GM04504 (cell line): Measurements from ENCODE around the gene FAM25A.
"Not testable (repeated sequence)": the region's sequence is repeated elsewhere in the genome, so short reads cannot be mapped to it uniquely, and the experiment has no call there.

Source experiments
- DNase-seq: peaks from one replicate; pipeline ENCODE4 v3.0.0-alpha.2; 2012; ENCODE audit warnings: low read depth

Gene FAM25A

GRCh38 chr10:87020056-87020455 is at the start of gene FAM25A:
FAM25A (plus strand) TSS chr10:87020294; CDS start chr10:87020325, 31 bp downstream.
- DNase-seq = not testable (repeated sequence)

DNA sequence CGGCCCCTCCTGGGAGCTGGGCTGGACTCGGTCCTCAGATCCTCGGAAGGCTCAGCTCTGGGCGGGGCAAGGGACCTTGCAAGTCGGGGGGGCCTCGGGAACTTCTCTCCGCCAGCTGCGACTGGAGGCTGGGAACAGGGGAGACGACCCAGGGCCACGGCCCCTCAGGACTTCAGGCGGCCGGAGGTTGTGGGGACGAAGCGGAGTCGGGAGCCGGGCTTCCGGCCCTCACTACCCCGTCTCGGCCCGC is 49.2 kb upstream of the FAM25A start:
- no peak for DNase-seq

DNA sequence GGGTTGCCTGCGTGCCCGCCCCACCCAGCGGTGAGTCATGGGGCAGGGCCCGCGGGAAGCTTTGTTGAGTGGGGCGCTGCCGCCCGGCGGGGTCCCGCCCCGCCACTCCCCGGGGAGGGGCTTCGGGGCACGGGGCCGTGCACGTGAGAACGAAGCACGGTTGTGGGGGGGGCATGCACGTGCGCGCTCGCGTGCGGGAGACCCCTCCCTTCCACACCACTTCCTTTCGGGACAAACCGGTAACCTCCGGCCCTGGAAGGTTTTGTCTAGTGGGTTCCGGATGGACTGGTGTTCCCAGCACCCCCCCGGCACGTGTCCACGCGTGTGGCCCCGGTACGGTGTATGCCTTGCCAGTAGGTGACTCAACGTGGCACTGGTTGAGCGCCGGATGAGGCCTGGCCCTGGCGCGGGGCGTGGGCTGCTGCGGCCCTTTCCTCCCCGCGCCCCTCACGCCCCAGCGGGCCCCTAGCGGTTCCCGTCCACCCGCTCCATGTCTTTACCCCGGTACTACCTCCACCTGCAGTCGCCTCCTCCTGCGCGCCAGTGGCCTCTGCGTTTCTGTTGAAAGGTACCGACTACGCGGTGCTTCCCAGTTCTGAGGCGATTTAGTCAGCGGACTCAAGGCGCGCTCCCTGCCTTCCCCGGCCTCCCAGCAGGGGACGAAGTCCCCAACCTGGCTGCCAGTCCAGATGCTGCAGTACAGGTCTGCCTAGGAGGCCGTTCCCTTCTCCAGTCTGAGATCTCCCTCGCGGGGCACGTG is 48.7 kb upstream of the FAM25A start:
- DNase-seq = peak; percentile 85

- DNase-seq = no peak
Measured at GRCh38 chr10:86972613-86973380, 47.3 kb upstream of the FAM25A start.

- no peak for DNase-seq
Measured at GRCh38 chr10:86974484-86974883, 45.6 kb upstream of the FAM25A start.

DNA sequence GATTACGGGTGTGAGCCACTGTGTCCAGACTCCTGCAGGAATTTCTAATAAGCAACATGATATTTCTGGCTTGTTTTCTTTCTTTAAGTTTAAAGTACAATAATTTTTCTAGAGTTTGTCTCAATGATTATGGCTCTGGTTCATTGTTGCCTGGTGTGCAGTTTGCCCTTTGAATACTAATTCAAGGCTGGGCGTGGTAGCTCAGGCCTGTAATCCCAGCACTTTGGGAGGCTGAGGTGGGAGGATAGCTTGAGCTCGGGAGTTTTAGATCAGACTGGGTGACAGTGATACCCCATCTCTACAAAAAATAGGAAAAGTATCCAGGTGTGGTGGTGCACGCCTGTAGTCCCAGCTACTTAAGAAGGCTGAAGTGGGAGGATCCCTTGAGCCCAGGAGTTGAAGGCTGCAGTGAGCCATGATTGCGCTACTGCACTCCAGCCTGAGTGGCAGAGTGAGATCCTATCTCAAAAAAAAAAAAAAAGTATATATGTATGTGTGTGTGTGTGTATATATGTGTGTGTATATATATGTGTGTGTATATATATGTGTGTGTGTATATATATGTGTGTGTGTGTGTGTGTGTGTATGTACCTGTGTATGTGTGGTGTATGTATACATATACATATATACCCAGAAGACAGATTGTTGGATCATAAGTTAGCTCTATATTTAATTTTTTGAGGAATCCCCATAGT is 43.6 kb upstream of the FAM25A start:
- no peak for DNase-seq

DNA sequence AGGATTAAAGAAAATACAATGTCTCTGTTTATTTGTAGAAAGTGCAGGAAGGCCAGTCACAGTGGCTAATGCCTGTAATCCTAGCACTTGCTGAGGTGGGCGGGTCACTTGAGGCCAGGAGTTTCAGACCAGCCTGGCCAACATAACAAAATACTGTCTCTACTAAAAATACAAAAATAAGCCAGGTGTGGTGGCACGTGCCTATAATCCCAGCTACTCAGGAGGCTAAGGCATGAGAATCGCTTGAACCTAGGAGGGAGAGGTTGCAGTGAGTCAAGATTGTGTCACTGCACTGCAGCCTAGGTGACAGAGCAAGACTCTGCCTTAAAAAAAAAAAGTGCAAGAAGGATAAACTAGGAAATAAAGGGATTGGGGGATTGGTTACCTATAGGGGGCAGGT is 41.6 kb upstream of the FAM25A start:
- not testable (repeated sequence) for DNase-seq

- no peak for DNase-seq
Measured at GRCh38 chr10:86979296-86979818, 40.7 kb upstream of the FAM25A start.

- DNase-seq = no peak
Measured at GRCh38 chr10:86979977-86980448, 40.1 kb upstream of the FAM25A start.

DNA sequence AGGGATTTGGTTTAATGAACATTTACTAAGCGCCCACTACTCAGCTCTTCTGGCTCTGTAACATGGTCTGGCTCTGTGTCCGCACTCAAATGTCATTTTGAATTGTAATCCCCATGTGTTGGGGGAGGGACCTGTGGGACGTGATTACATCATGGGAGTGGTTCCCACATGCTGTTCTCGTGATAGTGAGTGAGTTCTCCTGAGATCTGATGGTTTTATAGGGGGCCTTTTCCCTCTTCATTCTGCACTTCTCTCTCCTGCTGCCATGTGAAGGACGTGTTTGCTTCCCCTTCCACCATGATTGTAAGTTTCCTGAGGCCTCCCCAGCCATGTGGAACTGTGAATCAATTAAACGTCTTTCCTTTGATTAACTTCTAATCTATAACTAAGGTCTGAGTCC is 39.1 kb upstream of the FAM25A start:
- not testable (repeated sequence) for DNase-seq

- DNase-seq = no peak
Measured at GRCh38 chr10:86981716-86982115, 38.4 kb upstream of the FAM25A start.

DNA sequence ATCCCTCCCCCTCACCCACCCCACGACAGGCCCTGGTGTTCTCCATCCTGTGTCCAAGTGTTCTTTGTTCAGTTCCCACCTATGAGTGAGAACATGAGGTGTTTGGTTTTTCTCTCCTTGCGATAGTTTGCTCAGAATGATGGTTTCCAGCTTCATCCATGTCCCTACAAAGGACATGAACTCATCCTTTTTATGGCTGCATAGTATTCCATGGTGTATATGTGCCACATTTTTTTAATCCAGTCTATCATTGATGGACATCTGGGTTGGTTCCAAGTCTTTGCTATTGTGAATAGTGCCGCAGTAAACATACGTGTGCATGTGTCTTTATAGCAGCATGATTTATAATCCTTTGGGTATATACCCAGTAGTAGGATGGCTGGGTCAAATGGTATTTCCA is 35.6 kb upstream of the FAM25A start:
- not testable (repeated sequence) for DNase-seq

GRCh38 chr10:86988520-86988919 is 31.6 kb upstream of the FAM25A start:
- DNase-seq = no peak

GRCh38 chr10:86991362-86991761 is 28.7 kb upstream of the FAM25A start:
- not testable (repeated sequence) for DNase-seq

DNA sequence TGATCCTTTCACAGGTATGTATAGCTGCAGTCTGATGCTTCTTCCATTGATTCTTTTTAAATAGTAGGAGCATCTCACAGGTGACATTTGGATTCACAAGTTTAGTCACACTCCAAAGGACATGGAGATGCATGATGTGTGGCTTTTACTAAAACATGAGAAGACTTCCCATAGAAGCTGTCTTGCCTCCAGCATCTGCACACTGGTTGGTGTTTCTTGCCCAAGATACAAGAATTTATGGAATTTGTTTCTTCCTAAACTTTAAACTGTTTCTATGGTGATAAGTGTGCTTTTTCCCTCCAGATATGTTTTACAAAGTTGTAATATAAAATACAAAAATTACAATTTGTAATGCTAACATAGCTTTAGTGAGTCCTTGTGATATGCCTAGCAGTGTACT is 27.6 kb upstream of the FAM25A start:
- no peak for DNase-seq

DNA sequence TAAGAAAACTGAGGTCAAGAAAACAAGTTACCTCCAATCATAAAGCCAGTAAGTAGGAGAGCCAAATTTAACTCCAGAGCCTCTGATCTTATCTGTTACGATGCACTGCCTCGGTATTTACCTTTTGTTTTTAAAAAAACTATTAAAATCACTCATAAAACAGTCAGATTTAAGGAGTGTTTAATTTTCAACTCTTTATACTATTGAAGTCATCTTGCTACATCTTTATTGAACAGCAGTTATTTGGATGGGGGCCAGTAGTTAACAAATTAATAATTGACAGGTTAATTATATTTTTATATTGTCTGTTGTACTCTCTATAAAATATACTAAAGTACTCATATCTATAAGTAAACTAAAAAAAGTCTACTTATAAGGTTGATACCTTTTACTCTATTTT is 27.2 kb upstream of the FAM25A start:
- no peak for DNase-seq

DNA sequence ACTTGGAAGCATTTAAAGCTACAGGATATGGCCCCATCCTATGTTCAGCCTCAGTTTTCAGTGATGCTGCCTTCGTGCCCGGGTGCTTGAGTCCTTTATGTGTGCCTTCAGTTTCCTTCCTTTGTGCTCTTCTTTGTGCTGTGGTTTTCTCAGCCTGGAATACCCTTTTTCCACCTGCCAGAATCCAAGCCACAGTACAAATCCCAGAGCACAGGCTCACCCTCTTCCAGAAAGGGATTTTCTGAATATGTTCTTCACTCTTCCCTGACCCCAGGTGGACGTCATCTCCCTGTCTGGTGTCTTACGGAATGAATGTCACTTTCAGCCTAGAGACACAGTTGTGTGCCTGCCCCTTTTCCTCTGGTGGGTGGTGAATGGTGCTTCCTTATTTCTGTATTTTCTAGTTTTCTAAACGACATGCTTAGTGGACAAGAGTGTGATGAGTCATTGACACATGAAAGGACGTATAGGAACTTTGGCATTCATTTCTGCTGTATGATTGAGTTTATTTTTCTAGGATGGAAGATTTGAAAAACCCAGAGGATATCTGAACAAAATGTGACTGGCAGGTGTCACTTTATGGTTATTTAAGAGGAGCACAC is 20.2 kb upstream of the FAM25A start:
- not testable (repeated sequence) for DNase-seq

DNA sequence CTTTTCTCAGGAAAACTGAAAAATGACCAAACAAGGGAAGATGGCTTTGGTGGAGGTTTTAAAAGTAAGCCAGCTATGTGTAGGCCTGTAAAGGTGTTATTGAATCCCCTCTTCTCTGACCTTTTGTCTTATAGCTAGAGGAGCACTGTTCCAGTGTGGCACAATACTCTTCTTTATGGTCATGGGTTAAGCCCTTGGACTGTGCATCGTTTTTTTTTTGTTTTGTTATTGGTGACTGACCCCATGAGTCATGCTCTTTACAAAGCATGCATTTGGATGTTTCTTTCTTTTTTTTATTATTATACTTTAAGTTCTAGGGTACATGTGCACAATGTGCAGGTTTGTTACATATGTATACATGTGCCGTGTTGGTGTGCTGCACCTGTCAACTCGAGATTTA is 19.6 kb upstream of the FAM25A start:
- DNase-seq = no peak

DNA sequence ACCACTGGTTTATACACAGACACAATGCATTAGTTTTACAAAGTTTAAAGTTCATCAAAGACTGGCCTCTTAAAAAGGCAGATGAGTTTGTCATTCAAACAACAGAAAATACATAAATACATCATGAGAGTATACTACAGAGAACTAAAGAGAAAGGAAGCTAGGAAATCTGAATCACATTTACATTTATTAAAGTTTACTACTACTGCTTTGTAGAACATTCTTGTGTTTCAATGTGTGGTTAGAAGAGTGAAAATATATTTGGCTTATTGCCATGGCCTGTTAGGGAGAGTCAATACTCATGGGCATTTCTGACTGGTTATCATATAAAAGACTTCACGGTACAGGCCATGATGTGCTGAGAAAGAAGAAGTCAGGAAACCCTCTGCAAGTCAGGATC is 13.0 kb upstream of the FAM25A start:
- DNase-seq = not testable (repeated sequence)

- DNase-seq = not testable (repeated sequence)
Measured at GRCh38 chr10:87007674-87008073, 12.4 kb upstream of the FAM25A start.

- DNase-seq = not testable (repeated sequence)
Measured at GRCh38 chr10:87008303-87008702, 11.8 kb upstream of the FAM25A start.

DNA sequence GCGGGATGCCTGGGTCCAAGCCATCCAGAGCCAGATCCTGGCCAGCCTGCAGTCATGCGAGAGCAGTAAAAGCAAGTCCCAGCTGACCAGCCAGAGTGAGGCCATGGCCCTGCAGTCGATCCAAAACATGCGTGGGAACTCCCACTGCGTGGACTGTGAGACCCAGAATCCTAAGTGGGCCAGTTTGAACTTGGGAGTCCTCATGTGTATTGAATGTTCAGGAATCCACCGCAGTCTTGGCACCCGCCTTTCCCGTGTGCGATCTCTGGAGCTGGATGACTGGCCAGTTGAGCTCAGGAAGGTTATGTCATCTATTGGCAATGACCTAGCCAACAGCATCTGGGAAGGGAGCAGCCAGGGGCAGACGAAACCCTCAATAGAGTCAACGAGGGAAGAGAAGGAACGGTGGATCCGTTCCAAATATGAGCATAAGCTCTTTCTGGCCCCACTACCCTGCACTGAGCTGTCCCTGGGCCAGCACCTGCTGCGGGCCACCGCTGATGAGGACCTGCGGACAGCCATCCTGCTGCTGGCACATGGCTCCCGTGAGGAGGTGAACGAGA is 10.9 kb upstream of the FAM25A start:
- not testable (repeated sequence) for DNase-seq
